Cortex of kidney (tissue), 1 donor: Measurements from ENCODE around the gene SLC25A25.
"Not testable (repeated sequence)": the region's sequence is repeated elsewhere in the genome, so short reads cannot be mapped to it uniquely, and the experiment has no call there.

Experiments used
- DNase-seq: peaks from one replicate; lab custom pipeline; 2025; lab: John Stamatoyannopoulos, UW

Gene SLC25A25

GRCh38 chr9:128124873-128125579 lies 57.0 kb downstream of the SLC25A25 start:
- no peak for DNase-seq

DNA sequence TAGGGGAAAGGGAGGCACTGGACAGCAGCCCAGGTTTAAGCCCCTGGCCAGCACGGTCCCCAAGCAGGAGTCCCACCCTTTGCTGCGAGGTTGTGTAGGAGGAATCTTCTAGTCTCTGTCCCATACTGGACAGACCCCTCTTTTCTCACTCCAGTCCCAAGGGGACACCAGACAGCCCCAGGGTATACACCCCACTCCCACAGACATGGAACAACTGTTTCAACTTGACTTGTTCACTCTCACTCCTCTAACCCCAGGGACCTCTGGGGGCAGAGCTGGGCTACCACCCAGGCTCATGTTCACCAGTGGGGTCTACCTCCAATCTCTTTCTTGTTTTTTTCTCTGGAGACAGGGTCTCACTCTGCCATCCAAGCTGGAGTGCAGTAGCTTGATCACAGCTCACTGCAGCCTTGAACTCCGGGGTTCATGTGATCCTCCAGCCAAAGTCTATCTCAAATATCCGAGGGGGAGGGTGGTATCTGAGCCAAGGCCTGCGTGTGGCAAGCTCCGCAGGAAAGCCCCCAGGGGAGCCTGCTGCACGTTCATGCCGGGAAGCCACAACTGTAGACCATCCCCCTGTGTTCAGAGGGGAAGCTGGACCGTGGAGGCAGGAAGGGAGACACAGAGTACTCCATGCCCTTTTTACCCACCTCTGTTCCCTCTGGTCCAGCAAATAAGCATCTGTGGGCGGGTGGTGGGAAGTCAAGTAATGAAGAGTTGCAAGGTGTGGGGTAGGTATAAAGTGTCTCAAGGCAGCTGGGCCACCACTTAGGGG lies 57.7 kb downstream of the SLC25A25 start:
- no peak for DNase-seq

- DNase-seq = no peak
Measured at GRCh38 chr9:128127568-128127989, 59.5 kb downstream of the SLC25A25 start, which contains the start of gene PTGES2. TSS of gene PTGES2 (minus strand) at chr9:128127729. CDS start at chr9:128127717, 12 bp downstream.

- DNase-seq = no peak
Measured at GRCh38 chr9:128127990-128128835, 60.2 kb downstream of the SLC25A25 start.

- DNase-seq = no peak
Measured at GRCh38 chr9:128128836-128129590, 61.0 kb downstream of the SLC25A25 start.

DNA sequence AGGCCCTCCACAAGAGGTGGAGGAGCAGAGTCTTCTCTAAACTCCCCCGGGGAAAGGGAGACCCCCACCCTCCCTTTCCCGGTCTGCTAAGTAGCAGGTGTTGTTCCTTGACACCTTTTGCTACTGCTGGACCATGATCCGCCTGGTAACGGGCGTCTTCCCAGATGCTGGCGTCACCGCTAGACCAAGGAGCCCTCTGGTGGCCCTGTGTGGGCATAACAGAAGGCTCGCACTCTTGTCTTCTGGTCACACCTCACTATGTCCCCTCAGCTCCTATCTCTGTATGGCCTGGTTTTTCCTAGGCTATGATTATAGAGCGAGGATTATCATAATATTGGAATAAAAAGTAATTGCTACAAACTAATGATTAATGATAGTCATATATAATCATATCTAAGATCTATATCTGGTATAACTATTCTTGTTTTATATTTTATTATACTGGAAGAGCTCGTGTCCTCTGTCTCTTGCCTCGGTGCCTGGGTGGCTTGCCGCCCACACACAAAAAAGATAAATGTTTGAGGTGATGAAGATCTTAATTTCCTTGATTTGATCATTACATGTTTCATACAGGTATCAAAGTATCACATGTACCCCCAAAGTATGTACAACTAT lies 62.1 kb downstream of the SLC25A25 start:
- DNase-seq = not testable (repeated sequence)

- not testable (repeated sequence) for DNase-seq
Measured at GRCh38 chr9:128130651-128131050, 62.6 kb downstream of the SLC25A25 start.

DNA sequence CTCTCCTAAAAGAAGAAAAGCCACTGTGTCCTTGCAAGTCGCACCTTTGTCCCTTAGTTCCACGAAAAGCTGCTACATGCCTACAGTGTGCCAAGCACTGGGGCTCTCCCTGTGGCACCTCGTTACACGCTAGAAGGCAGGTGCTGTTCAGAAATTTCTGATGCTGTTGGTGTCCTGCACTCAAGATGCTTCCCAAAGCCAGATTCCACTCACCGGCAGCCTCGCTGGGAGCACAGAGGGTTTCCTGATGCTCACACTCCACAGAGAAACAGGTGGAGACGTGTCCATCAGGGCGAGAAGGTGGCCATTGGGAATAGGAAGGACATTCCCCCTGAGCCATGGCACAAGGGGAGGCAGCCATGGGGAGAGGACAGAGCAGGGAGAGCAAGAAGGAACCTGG lies 63.3 kb downstream of the SLC25A25 start:
- not testable (repeated sequence) for DNase-seq

DNA sequence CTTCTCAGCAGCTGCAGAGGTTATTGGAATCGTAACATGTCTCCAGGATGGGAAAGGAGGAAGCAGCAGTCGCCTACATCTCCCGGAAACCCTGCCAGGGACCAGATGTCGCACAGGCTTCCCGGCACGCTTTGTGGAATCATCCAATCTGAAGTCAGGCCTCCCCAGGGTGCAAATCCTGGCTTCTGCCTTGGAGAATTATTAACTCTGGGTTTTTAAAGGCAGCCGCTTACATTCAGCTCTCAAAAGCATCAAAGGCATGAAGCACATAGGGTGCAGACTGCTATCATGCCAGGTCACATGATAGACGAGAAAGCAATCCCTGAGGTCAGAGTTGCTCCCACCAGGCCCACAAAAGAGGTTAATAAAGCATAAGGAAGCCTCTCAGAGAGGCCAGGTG lies 64.1 kb downstream of the SLC25A25 start:
- DNase-seq = not testable (repeated sequence)

DNA sequence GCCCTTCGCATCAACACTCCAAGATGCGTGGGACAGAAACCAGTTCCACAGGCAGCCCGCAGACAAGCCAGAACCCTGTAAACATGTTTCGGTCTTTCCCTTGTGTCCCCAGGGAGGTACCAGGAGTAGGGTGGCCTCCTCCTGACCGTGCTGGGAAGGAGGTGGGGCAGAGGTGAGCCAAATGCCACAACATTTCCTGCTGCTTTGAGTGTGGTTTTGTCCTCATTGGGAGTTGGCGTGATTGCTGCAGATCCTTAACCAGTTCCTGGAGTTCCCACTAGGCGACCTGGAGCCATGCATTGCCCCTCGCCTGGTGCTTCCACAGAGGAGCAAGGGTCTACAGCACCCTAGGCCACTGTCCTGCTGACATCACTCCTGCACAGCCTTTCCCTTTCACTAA lies 67.5 kb downstream of the SLC25A25 start:
- not testable (repeated sequence) for DNase-seq

- DNase-seq = no peak
Measured at GRCh38 chr9:128136816-128137793, 69.1 kb downstream of the SLC25A25 start.

DNA sequence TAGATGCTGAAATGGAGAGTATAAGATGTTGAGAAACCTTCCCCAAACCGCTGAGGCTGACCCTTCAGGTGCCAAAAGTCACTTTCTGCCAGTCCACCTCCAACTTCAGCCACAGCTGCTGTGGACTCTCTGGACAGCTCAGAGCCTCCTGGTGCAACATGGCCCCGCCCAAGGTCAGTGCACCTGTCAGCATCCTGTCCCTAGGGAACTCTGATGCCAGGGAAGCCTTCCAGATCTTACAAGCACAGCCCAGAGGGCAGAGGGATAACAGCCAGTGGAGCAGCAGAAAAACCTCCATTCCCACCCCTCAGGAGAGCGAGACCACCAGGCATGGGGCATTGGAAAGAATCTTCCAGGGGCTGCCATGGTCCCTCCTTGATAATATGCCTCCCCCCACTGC lies 70.0 kb downstream of the SLC25A25 start:
- no peak for DNase-seq

- DNase-seq = no peak
Measured at GRCh38 chr9:128139621-128140020, 71.6 kb downstream of the SLC25A25 start.

DNA sequence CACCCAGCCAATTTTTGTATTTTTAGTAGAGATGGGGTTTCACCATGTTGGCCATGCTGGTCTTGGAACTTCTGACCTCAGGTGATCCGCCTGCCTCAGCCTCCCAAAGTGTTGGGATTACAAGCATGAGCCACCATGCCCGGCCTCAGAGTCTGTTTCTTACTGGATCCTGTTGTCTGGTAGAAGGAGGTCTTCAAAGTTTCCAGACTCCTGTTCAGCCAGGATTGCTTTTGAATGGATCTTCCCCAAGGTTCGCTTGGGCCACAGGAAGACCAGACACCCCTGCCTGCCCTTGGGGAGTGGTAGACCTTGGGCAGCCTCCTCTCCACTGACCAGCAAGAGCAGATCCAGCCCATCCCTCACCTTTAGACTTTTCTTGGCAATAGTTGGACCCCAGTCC lies 73.6 kb downstream of the SLC25A25 start:
- no peak for DNase-seq

- no peak for DNase-seq
Measured at GRCh38 chr9:128142061-128142460, 74.0 kb downstream of the SLC25A25 start.

DNA sequence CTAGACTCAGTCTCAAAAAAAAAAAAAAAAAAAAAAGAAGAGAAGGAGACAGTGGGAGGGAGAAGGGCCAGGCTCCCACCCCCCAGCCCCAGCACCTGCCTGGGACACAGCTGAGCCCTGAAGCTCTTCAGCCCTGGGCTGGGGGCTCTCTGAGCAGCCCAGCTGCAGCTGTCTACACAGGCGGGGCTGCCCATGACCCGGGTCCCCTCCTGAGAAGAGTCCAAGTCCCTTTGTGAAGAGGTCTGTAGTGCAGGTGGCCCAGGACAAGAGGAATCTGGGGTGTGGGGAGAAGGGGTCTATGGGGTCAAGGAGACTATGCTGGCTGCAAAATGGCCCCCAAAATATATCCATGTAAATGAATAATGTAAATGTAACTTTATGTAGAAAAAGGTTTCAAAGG lies 74.6 kb downstream of the SLC25A25 start:
- no peak for DNase-seq

- no peak for DNase-seq
Measured at GRCh38 chr9:128143525-128144238, 75.7 kb downstream of the SLC25A25 start.

- no peak for DNase-seq
Measured at GRCh38 chr9:128144239-128145181, 76.5 kb downstream of the SLC25A25 start.
